ENCODE data around the gene RNF141.

Gene RNF141

GRCh38 chr11:10540915-10541560 lies at the start of gene RNF141:
Gene RNF141 (minus strand): TSS chr11:10541187. CDS start chr11:10534158, 7,029 bp downstream.
- DNase-seq = no peak

GRCh38 chr11:10590218-10590915 lies 49.4 kb upstream of the RNF141 start:
- DNase-seq = no peak

GRCh38 chr11:10588904-10589303 lies 47.9 kb upstream of the RNF141 start:
- DNase-seq = no peak

- DNase-seq = no peak
Observed at GRCh38 chr11:10587995-10588394, 47.0 kb upstream of the RNF141 start.

GRCh38 chr11:10587388-10587787 lies 46.4 kb upstream of the RNF141 start:
- DNase-seq = no peak

- DNase-seq = no peak
Observed at GRCh38 chr11:10584071-10584501, 43.1 kb upstream of the RNF141 start.

GRCh38 chr11:10581481-10582019 lies 40.6 kb upstream of the RNF141 start:
- DNase-seq = peak; percentile 32

GRCh38 chr11:10580623-10581022 lies 39.6 kb upstream of the RNF141 start:
- DNase-seq = no peak

- no peak for DNase-seq
Observed at GRCh38 chr11:10579700-10580099, 38.7 kb upstream of the RNF141 start.

GRCh38 chr11:10576035-10576398 lies 35.0 kb upstream of the RNF141 start:
- DNase-seq = no peak

GRCh38 chr11:10575346-10576034 lies 34.5 kb upstream of the RNF141 start:
- no peak for DNase-seq

- DNase-seq = no peak
Observed at GRCh38 chr11:10573556-10573955, 32.6 kb upstream of the RNF141 start.

GRCh38 chr11:10573028-10573427 lies 32.0 kb upstream of the RNF141 start:
- no peak for DNase-seq

GRCh38 chr11:10572533-10572932 lies 31.5 kb upstream of the RNF141 start:
- no peak for DNase-seq

- no peak for DNase-seq
Observed at GRCh38 chr11:10568486-10568941, 27.5 kb upstream of the RNF141 start, which contains the start of gene LYVE1. Gene LYVE1 (minus strand): TSS chr11:10568665. CDS start chr11:10568532, 133 bp downstream.

- no peak for DNase-seq
Observed at GRCh38 chr11:10567446-10567845, 26.5 kb upstream of the RNF141 start.

- DNase-seq = no peak
Observed at GRCh38 chr11:10566257-10566957, 25.4 kb upstream of the RNF141 start.

- no peak for DNase-seq
Observed at GRCh38 chr11:10565493-10565892, 24.5 kb upstream of the RNF141 start.

GRCh38 chr11:10564696-10565318 lies 23.8 kb upstream of the RNF141 start:
- no peak for DNase-seq

GRCh38 chr11:10564030-10564429 lies 23.0 kb upstream of the RNF141 start:
- no peak for DNase-seq

- DNase-seq = no peak
Observed at GRCh38 chr11:10561947-10562346, 21.0 kb upstream of the RNF141 start.

GRCh38 chr11:10561043-10561818 lies 20.2 kb upstream of the RNF141 start:
- no peak for DNase-seq

Data from SIG-M5 (cell line).